Measurements from ENCODE around the gene ATXN2.

The ATXN2 gene

DNA sequence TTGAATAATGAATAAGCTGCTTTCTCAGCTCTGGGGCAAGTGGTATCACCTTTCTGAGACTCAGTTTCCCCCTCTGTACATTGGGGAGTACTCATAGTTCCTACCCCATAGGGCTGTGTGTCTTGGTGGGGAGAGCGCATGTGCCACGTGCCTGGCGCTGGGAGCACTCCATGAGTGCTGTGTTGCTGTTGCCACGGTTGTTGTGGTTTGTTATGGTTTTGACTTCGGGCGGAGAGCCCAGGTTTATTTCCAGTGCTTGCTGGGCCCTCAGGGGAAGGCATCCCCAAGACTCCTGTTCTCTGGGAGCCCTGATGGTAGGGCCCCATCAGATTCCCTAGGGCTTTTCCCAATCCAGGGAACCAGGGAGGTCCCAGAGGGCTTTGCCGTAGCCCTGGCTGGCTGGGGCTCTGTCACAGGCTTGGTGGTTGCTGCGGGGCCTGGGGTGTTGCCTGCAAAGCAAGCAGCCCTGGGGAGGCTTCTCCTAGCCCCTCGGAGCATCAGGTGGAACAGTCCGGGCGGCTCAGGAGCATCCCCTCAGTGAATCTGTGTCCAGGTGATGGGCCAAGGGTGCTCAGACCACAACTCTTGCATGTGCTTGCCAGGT is 174.8 kb downstream of the ATXN2 start:
- no peak for DNase-seq (ENCODE audit: low read depth)
- no peak for TF ChIP-seq CTCF (IDR thresholded peaks at IDR 0.05; ENCODE audit: insufficient read depth, low read depth, low read length, missing control alignments)
- H3K4me3 ChIP-seq (ENCODE audit: low read length) = no peak overlapping the region

GRCh38 chr12:111420494-111420893 is 178.6 kb downstream of the ATXN2 start:
- DNase-seq (ENCODE audit: low read depth) = no peak
- no peak overlapping the region for H3K4me3 ChIP-seq (ENCODE audit: low read length)
- TF ChIP-seq CTCF (IDR thresholded peaks at IDR 0.05; ENCODE audit: insufficient read depth, low read depth, low read length, missing control alignments) = no peak

- no peak for TF ChIP-seq CTCF (IDR thresholded peaks at IDR 0.05; ENCODE audit: insufficient read depth, low read depth, low read length, missing control alignments)
- H3K4me3 ChIP-seq (ENCODE audit: low read length) = no peak overlapping the region
- no peak for DNase-seq (ENCODE audit: low read depth)
These were observed 179.3 kb downstream of the ATXN2 start for GRCh38 chr12:111419784-111420183.

GRCh38 chr12:111418594-111418880 is 180.6 kb downstream of the ATXN2 start:
- TF ChIP-seq CTCF (IDR thresholded peaks at IDR 0.05; ENCODE audit: insufficient read depth, low read depth, low read length, missing control alignments) = no peak
- H3K4me3 ChIP-seq (ENCODE audit: low read length) = no peak overlapping the region
- no peak for DNase-seq (ENCODE audit: low read depth)

- no peak for TF ChIP-seq CTCF (IDR thresholded peaks at IDR 0.05; ENCODE audit: insufficient read depth, low read depth, low read length, missing control alignments)
These were observed 181.1 kb downstream of the ATXN2 start for GRCh38 chr12:111417784-111418593.

GRCh38 chr12:111417290-111417689 is 181.8 kb downstream of the ATXN2 start:
- TF ChIP-seq CTCF (IDR thresholded peaks at IDR 0.05; ENCODE audit: insufficient read depth, low read depth, low read length, missing control alignments) = no peak
- no peak overlapping the region for H3K4me3 ChIP-seq (ENCODE audit: low read length)
- DNase-seq (ENCODE audit: low read depth) = no peak

More at GRCh38 chr12:111417784-111418593, 181.1 kb downstream of the ATXN2 start:
- no peak overlapping the region for H3K4me3 ChIP-seq (ENCODE audit: low read length)
- no peak for DNase-seq (ENCODE audit: low read depth)
